ENCODE data around the gene MVB12A. TPM values are rescaled to one million over a fixed set of nuclear protein-coding genes. Genes with fewer than 3 reads are reported as not detected.
A peak's percentile ranks its signal among the peaks of the same experiment; 100 is the strongest.

The MVB12A gene
- total RNA-seq, 2 experiments from 2014 or later = 28.1 to 31.8 TPM

DNA sequence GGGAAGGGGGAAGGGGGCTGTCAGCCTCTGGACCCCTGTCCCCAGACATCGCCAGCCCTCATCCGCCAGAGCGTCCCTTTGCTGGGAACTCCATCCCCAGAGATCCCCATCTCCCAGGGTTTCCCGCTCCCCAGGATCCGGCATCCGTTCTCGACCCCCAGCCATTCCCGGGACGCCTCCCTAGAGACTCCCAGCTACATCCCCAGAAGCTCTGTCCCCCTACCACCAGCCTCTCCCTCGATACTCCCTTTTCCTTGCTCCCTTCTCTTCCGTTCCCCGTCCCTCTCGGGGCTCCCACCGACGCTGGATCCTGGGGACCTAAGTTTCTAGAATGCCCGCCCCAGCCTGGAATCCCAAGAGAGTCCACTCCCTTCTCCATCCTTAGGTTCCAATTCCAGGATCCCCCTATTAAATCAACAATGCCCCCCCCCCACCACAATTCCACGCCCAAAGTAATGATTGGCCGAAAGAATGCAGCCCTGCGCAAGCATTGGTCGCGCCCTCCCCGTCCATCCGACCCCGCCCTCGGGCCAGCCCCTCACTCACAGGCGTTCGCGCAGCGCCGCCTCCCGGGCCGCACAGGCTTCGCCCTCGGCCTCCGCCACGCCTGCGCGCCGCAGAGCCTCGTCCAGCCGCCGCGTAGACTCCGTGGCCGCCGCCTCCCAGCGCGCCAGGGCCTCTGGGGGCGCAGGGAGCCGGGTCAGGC lies 29.0 kb upstream of the MVB12A start:
- ATAC-seq = peak; percentile 99
- Mint-ChIP-seq H3K9me3 (peaks cover 3% of the 10 kb centered on the region), H3K27me3 (peaks cover 5% of the 10 kb centered on the region), H3K4me1 (ENCODE audit: low read depth) (peaks cover 17% of the 10 kb centered on the region), H3K27ac (no peak overlapping the region), H3K36me3 (ENCODE audit: low read depth) (no peaks in the 10 kb centered on the region), H3K4me3 (peak overlapping the region; percentile 81)
- peak; percentile 78 for TF ChIP-seq CTCF (IDR thresholded peaks at IDR 0.05)
- intact Hi-C loops (cut with micrococcal nuclease) = no loop called here
- POLR2A ChIA-PET = interaction anchor here (0.6 to 2.0 kb wide), 4 partner anchors 11 to 175 kb away, joined by 3 to 12 read pairs (median 3); partner anchors contain the start of gene BST2
- CTCF ChIA-PET = interaction anchor here (0.5 to 4.0 kb wide), 10 partner anchors 15 to 99 kb away, joined by 3 to 20 read pairs (median 4); partner anchors contain the start of genes ANO8, BST2, MRPL34 and MVB12A
- peak; percentile 95 for DNase-seq

GRCh38 chr19:17391371-17392151 lies 28.3 kb upstream of the MVB12A start:
- Mint-ChIP-seq H3K4me1 (ENCODE audit: low read depth) (peaks cover 17% of the 10 kb centered on the region), H3K36me3 (ENCODE audit: low read depth) (no peaks in the 10 kb centered on the region), H3K27me3 (peaks cover 5% of the 10 kb centered on the region), H3K27ac (no peak overlapping the region), H3K9me3 (peaks cover 3% of the 10 kb centered on the region), H3K4me3 (peak overlapping the region; percentile 81)
- ATAC-seq (no peak), DNase-seq (no peak)
- ChIA-PET CTCF (interaction anchor here (0.7 to 4.0 kb wide), 12 partner anchors 12 to 103 kb away, joined by 3 to 20 read pairs (median 4); partner anchors contain the start of genes ANO8, BST2, MRPL34 and MVB12A), POLR2A (interaction anchor here (0.7 to 2.0 kb wide), 6 partner anchors 14 to 176 kb away, joined by 3 to 12 read pairs (median 3); partner anchors contain the start of genes BST2 and TMEM221)
- intact Hi-C loops (cut with micrococcal nuclease) = no loop called here
- peak; percentile 7 for TF ChIP-seq CTCF (IDR thresholded peaks at IDR 0.05)

DNA sequence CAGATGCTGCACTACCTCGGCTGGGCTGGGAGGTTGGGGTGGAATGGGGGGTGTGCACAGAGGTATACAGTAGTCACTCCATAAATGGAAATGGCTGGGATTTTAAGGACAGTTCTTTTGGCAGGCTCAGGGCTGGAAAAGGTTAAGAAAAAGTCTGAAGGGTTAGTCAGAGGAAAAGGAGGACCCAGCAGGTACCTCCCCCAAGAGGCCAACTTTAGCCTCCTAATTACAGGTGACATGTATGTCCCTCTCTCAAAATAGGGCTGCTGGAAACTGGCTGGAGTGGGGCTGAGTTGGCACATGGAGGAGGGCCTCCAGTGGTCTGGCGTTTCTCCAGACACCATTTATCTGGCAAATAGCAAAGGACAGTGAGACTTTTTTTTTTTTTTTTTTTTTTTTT lies 26.8 kb upstream of the MVB12A start:
- Mint-ChIP-seq H3K4me3 (no peak overlapping the region), H3K9me3 (peaks cover 3% of the 10 kb centered on the region), H3K27ac (no peak overlapping the region), H3K27me3 (peaks cover 5% of the 10 kb centered on the region), H3K4me1 (ENCODE audit: low read depth) (peaks cover 17% of the 10 kb centered on the region), H3K36me3 (ENCODE audit: low read depth) (peaks cover 2% of the 10 kb centered on the region)
- TF ChIP-seq CTCF (IDR thresholded peaks at IDR 0.05) = no peak
- ATAC-seq (no peak), DNase-seq (no peak)
- ChIA-PET POLR2A (interaction anchor here (0.7 to 1.1 kb wide), 2 partner anchors 12 to 14 kb away, joined by 3 read pairs; partner anchors contain the start of gene BST2), CTCF (interaction anchor here (2.0 to 2.2 kb wide), 2 partner anchors 73 to 88 kb away, joined by 7 to 17 read pairs; partner anchors contain the start of gene MRPL34)
- intact Hi-C loops (cut with micrococcal nuclease) = no loop called here

GRCh38 chr19:17393914-17394313 lies 25.9 kb upstream of the MVB12A start, which contains the start of gene CCDC194:
Gene CCDC194 (minus strand): TSS chr19:17394196. CDS start chr19:17394158, 38 bp downstream.
- Mint-ChIP-seq H3K27ac (peak within 1 kb of the TSS; percentile 77), H3K9me3 (peaks cover 3% of the 10 kb centered on the region)
- CTCF ChIA-PET = interaction anchor here (1.1 to 2.2 kb wide), 6 partner anchors 8 to 103 kb away, joined by 3 to 17 read pairs (median 8); partner anchors contain the start of gene MVB12A

More at GRCh38 chr19:17393914-17394313, 25.9 kb upstream of the MVB12A start, which contains the start of gene CCDC194:
- intact Hi-C loops (cut with micrococcal nuclease) = no loop called here
- DNase-seq (no peak), ATAC-seq (no peak)
- Mint-ChIP-seq H3K4me3 (peak within 1 kb of the TSS; percentile 44), H3K4me1 (ENCODE audit: low read depth) (peaks cover 17% of the 10 kb centered on the region), H3K27me3 (peaks cover 5% of the 10 kb centered on the region), H3K36me3 (ENCODE audit: low read depth) (peaks cover 2% of the 10 kb centered on the region)
- POLR2A ChIA-PET = interaction anchor here (0.5 to 1.7 kb wide), 6 partner anchors 10 to 159 kb away, joined by 3 to 4 read pairs (median 3); partner anchors contain the start of gene BST2
- no peak for TF ChIP-seq CTCF (IDR thresholded peaks at IDR 0.05)

Measured in activated CD8-positive, alpha-beta T cell treated with anti-CD3 and anti-CD28 coated beads for 36 hours (primary cell).